Keratinocyte (primary cell): ENCODE results near the gene FBXL22.

Source experiments
- EZH2 ChIP-seq: IDR thresholded peaks from one replicate; pipeline ENCODE4 v1.6.1; 2012; ENCODE audit warnings: inconsistent platforms, mild to moderate bottlenecking, low read length, moderate library complexity
- TF ChIP-seq, protein P1 (sequence below), 3 experiments: IDR thresholded peaks in 1 of 3; conservative IDR thresholded peaks in 1 of 3; optimal IDR thresholded peaks in 1 of 3; 2 replicates in 2 of 3; 3 replicates in 1 of 3; pipeline versions ENCODE3 to v1.5.1; 2011; ENCODE audit warnings: low read length in 3 of 3, mild to moderate bottlenecking in 3 of 3, moderate library complexity in 2 of 3, control low read depth in 1 of 3, inconsistent platforms in 1 of 3; ENCODE audit not compliant: insufficient read depth in 2 of 3; ENCODE audit errors: extremely low read depth in 1 of 3

DNA sequence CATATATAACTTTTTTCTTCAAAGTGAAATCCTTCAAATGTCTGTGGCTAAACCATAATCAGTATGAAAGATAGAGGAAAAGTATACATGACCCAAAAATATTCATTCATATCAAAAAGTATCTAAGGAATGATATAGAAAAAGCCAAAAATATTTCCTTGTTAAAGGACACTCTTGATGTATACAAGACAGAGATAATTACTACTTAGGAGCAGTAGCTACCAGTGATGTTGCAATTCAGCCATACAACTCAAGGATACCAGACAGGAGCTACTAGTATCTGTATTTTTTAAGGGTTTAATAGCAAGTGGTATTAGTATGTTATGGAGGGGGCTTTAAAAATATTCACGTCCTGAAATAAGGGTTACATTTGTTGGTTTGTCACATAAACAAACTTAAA, 37.0 kb downstream of the FBXL22 start:
- TF ChIP-seq, protein P1, sequence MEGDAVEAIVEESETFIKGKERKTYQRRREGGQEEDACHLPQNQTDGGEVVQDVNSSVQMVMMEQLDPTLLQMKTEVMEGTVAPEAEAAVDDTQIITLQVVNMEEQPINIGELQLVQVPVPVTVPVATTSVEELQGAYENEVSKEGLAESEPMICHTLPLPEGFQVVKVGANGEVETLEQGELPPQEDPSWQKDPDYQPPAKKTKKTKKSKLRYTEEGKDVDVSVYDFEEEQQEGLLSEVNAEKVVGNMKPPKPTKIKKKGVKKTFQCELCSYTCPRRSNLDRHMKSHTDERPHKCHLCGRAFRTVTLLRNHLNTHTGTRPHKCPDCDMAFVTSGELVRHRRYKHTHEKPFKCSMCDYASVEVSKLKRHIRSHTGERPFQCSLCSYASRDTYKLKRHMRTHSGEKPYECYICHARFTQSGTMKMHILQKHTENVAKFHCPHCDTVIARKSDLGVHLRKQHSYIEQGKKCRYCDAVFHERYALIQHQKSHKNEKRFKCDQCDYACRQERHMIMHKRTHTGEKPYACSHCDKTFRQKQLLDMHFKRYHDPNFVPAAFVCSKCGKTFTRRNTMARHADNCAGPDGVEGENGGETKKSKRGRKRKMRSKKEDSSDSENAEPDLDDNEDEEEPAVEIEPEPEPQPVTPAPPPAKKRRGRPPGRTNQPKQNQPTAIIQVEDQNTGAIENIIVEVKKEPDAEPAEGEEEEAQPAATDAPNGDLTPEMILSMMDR (optimal IDR thresholded peaks at IDR 0.05 in 1 of 3, IDR thresholded peaks at IDR 0.05 in 1 of 3, conservative IDR thresholded peaks at IDR 0.05 in 1 of 3; ENCODE audit: extremely low read depth in 1 of 3, insufficient read depth in 2 of 3, low read length in 3 of 3): no peak
- no peak for TF ChIP-seq EZH2
